HepG2 (cell line): Measurements from ENCODE around the gene TDRD9. TPM values are rescaled to one million over a fixed set of nuclear protein-coding genes. Genes with fewer than 3 reads are reported as not detected.

ENCODE experiments used
- ATAC-seq: fragments of 200-7000 bp; cut with Tn5 transposase; 3 replicates; pipeline ENCODE4 v1.9.1; 2020; ENCODE audit warnings: mild to moderate bottlenecking, moderate library complexity
- BruUV-seq: library from RNA; stranded (reverse); fragments of 400-500 nt; replicated peaks from 2 replicates; lab custom pipeline; 2021; lab: Mats Ljungman, UMichigan
- CTCF ChIA-PET: fragments of 300-600 bp; formaldehyde crosslinking; extraction: SDS; loops from one replicate; lab custom pipeline; 2021; ENCODE audit warnings: low total read pairs, inconsistent platforms, low intra/inter-chr PET ratio; lab: Yijun Ruan, JAX
- POLR2A ChIA-PET: fragments of 350-600 bp; sonication (Branson Sonifier 250); formaldehyde crosslinking; loops from one replicate; lab custom pipeline; 2020; ENCODE audit warnings: antibody characterized with exemption, inconsistent platforms; lab: Yijun Ruan, JAX
- DNase-seq: peaks from one replicate; pipeline ENCODE4 v3.0.0-alpha.2; 2015; ENCODE audit warnings: low spot score
- FAIRE-seq: peaks from 3 replicates; lab custom pipeline; 2011; peaks lifted over from hg19 to GRCh38; lab: Jason Lieb, UNC
- H2AFZ ChIP-seq: one replicate; pipeline ENCODE4 v1.6.1; 2011; ENCODE audit warnings: low read length, inconsistent platforms
- H3K27ac ChIP-seq: fragments of 300-600 bp; 3 replicates; pipeline ENCODE4 v1.8.0; 2011; ENCODE audit warnings: mixed run types, mild to moderate bottlenecking, mixed read lengths, low read length, inconsistent platforms; ENCODE audit not compliant: insufficient read depth; ENCODE audit errors: extremely low read length
- H3K27me3 ChIP-seq, 2 experiments: fragments of 200-600 bp in 1 of 2; 2 replicates in 1 of 2; 3 replicates in 1 of 2; pipeline versions ENCODE4 v1.6.0 to v1.8.0; 2011; ENCODE audit warnings: low read length in 2 of 2, mild to moderate bottlenecking in 2 of 2, moderate library complexity in 2 of 2, inconsistent platforms in 1 of 2; ENCODE audit not compliant: insufficient read depth in 2 of 2, control insufficient read depth in 1 of 2
- H3K36me3 ChIP-seq, 2 experiments: fragments of 200-600 bp in 1 of 2; replicated peaks in 1 of 2; 2 replicates in 1 of 2; 3 replicates in 1 of 2; pipeline versions ENCODE4 v1.5.1 to v1.8.0; 2011; ENCODE audit warnings: low read length in 2 of 2, inconsistent platforms in 1 of 2; ENCODE audit not compliant: insufficient read depth in 2 of 2, control insufficient read depth in 1 of 2
- H3K4me1 ChIP-seq: 2 replicates; pipeline ENCODE4 v1.5.1; 2012; ENCODE audit warnings: low read length, inconsistent platforms; ENCODE audit not compliant: insufficient read depth
- H3K4me2 ChIP-seq: 2 replicates; pipeline ENCODE4 v1.6.0; 2011; ENCODE audit warnings: low read depth, low read length, inconsistent platforms
- H3K4me3 ChIP-seq, 3 experiments: fragments of 200-600 bp in 1 of 3; sonication (generic), shearing (Covaris generic) in 1 of 3; replicated peaks in 1 of 3; 2 replicates each; pipeline ENCODE4 v1.5.1; 2011 to 2016; ENCODE audit warnings: low read length in 3 of 3, inconsistent platforms in 2 of 3, low read depth in 2 of 3, mild to moderate bottlenecking in 2 of 3, control low read depth in 1 of 3, mixed read lengths in 1 of 3; ENCODE audit not compliant: insufficient read depth in 1 of 3
- H3K79me2 ChIP-seq: one replicate; pipeline ENCODE4 v1.6.1; 2011; ENCODE audit warnings: low read length, inconsistent platforms; ENCODE audit not compliant: insufficient read depth
- H3K9ac ChIP-seq: 2 replicates; pipeline ENCODE4 v1.6.0; 2011; ENCODE audit warnings: mild to moderate bottlenecking, low read depth, low read length, inconsistent platforms; ENCODE audit not compliant: insufficient read depth
- H3K9me3 ChIP-seq: 2 replicates; pipeline ENCODE4 v1.5.1; 2012; ENCODE audit warnings: mild to moderate bottlenecking, low read length
- H4K20me1 ChIP-seq: 2 replicates; pipeline ENCODE4 v1.6.0; 2011; ENCODE audit warnings: inconsistent platforms, mild to moderate bottlenecking, low read length, moderate library complexity; ENCODE audit not compliant: insufficient read depth
- ARID2 ChIP-seq: sonication (generic); formaldehyde crosslinking; IDR thresholded peaks from 2 replicates; pipeline ENCODE4 v1.8.1; 2022; ENCODE audit warnings: mild to moderate bottlenecking, missing genetic modification reagents, borderline replicate concordance
- FIP1L1 ChIP-seq: fragments of 200-400 bp; formaldehyde crosslinking; IDR thresholded peaks from 2 replicates; pipeline ENCODE4 v1.6.1; 2018; ENCODE audit warnings: low read depth, mild to moderate bottlenecking, low read length, moderate library complexity, borderline replicate concordance; ENCODE audit not compliant: insufficient read depth
- GLMP ChIP-seq: sonication (generic); formaldehyde crosslinking; IDR thresholded peaks from 2 replicates; pipeline ENCODE4 v1.9.0; 2021; ENCODE audit warnings: missing genetic modification reagents, mild to moderate bottlenecking, borderline replicate concordance
- IKZF4 ChIP-seq: sonication (generic); formaldehyde crosslinking; IDR thresholded peaks from 2 replicates; pipeline ENCODE4 v1.5.1; 2020; ENCODE audit warnings: borderline replicate concordance, mild to moderate bottlenecking, low read depth, missing genetic modification reagents; ENCODE audit errors: not compliant biosample characterization
- KLF15 ChIP-seq: sonication (generic); formaldehyde crosslinking; IDR thresholded peaks from 2 replicates; pipeline ENCODE4 v1.8.1; 2023; ENCODE audit warnings: borderline replicate concordance, mild to moderate bottlenecking, inconsistent platforms, missing genetic modification reagents, mixed read lengths
- KLF6 ChIP-seq: IDR thresholded peaks from 2 replicates; pipeline ENCODE4 v1.8.0; 2016; ENCODE audit warnings: missing biosample characterization, missing genetic modification reagents
- NCOA5 ChIP-seq: sonication (generic); formaldehyde crosslinking; IDR thresholded peaks from 2 replicates; pipeline ENCODE4 v1.4.0; 2020; ENCODE audit warnings: missing genetic modification reagents
- ONECUT2 ChIP-seq: sonication (generic); formaldehyde crosslinking; IDR thresholded peaks from 2 replicates; pipeline ENCODE4 v1.4.0; 2020; ENCODE audit warnings: missing genetic modification reagents
- RAD51 ChIP-seq: fragments of 450-650 bp; IDR thresholded peaks from 2 replicates; pipeline ENCODE4 v1.6.1; 2016; ENCODE audit warnings: borderline replicate concordance
- SIN3A ChIP-seq: IDR thresholded peaks from 2 replicates; pipeline ENCODE4 v1.6.1; 2011; ENCODE audit warnings: low read depth, mild to moderate bottlenecking, control low read depth, low read length, borderline replicate concordance
- SP4 ChIP-seq: sonication (generic); formaldehyde crosslinking; IDR thresholded peaks from 2 replicates; pipeline ENCODE4 v1.8.1; 2023; ENCODE audit warnings: mild to moderate bottlenecking, missing genetic modification reagents
- XBP1 ChIP-seq: sonication (generic); formaldehyde crosslinking; IDR thresholded peaks from 2 replicates; pipeline ENCODE4 v1.5.0; 2020; ENCODE audit warnings: missing genetic modification reagents
- ZNF362 ChIP-seq: sonication (generic); formaldehyde crosslinking; IDR thresholded peaks from 2 replicates; pipeline ENCODE4 v1.4.0; 2020; ENCODE audit warnings: missing genetic modification reagents, mild to moderate bottlenecking, borderline replicate concordance
- ZNF512 ChIP-seq: sonication (generic); formaldehyde crosslinking; IDR thresholded peaks from 2 replicates; pipeline ENCODE4 v1.4.0; 2020; ENCODE audit warnings: mild to moderate bottlenecking, missing genetic modification reagents
- WGBS: methylation state at CpG from one replicate; pipeline ENCODE4 v1.1.6; 2017; ENCODE audit warnings: low lambda C conversion rate; 5-methylcytosine and 5-hydroxymethylcytosine counted together
- in situ Hi-C: cut with HindIII; loops from 2 replicates; pipeline ENCODE4 v1.10.0; 2017; ENCODE audit warnings: low pct_unique_long_range_greater_than_20kb; ENCODE audit not compliant: extremely low pct_ligation_motif_present
- intact Hi-C: fragments of 100-400 bp; cut with micrococcal nuclease; formaldehyde crosslinking; loops from one replicate; pipeline ENCODE4 v1.10.0; 2022; ENCODE audit not compliant: unreplicated experiment
- polyA plus RNA-seq, 8 experiments: library from polyadenylated mRNA; depleted of rRNA in 3 of 8; stranded (reverse) in 7 of 8; unstranded in 1 of 8; fragments of >200 nt; fragmentation: Illumina TruSeq in 4 of 8; extraction: Trizol in 4 of 8; gene quantifications; 2 replicates each; pipeline versions ENCODE4 v1.2.1 to v1.2.3, GENCODE V29; 2011 to 2016; ENCODE audit warnings: low read depth in 4 of 8, missing spikeins in 1 of 8, mixed read lengths in 1 of 8; ENCODE audit not compliant: insufficient read depth in 1 of 8
- total RNA-seq, 5 experiments: library from RNA; depleted of rRNA; stranded (reverse); fragments of >200 nt; fragmentation: Illumina TruSeq; extraction: Trizol; gene quantifications; 2 replicates each; pipeline ENCODE4 v1.2.3, GENCODE V29; 2016; ENCODE audit warnings: low read depth in 1 of 5
- TF ChIP-seq, protein P1 (sequence below): sonication (generic); formaldehyde crosslinking; IDR thresholded peaks from 2 replicates; pipeline ENCODE4 v1.5.0; 2020; ENCODE audit warnings: missing genetic modification reagents

Gene TDRD9
- total and polyA plus RNA-seq, 2 of the 13 experiments (the other 11 are each of a cell fraction or from before 2014, with no cell fraction given) = not detected

DNA sequence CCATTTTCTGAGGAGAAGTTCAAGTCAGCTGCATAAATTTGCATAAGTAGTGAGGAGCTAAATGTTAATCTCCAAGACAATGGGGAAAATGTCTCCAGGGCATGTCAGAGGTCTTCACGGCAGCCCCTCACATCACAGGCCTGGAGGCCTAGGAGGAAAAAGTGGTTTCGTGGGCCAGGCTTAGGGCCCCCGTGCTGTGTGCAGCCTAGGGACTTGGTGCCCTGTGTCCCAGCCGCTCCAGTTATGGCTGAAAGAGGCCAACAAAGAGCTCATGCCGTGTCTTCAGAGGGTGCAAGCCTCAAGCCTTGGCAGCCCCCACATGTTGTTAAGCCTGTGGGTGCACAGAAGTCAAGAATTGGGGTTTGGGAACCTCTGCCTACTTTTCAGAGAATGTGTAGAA, 55.9 kb downstream of the TDRD9 start:
- intact Hi-C loops = no loop called here

More for the DNA sequence above, 55.9 kb downstream of the TDRD9 start:
- BruUV-seq = no TSS peak
- Histone ChIP-seq H3K4me1 (no peaks in the 10 kb centered on the region), H3K79me2 (no peaks in the 10 kb centered on the region), H3K4me3 (no peak overlapping the region), H3K27me3 (peaks cover 0 to 18% of the 10 kb centered on the region in 2 experiments; a peak in 2 of 5 replicates), H3K36me3 (no peaks in the 10 kb centered on the region), H3K9me3 (peaks cover 11% of the 10 kb centered on the region), H4K20me1 (no peaks in the 10 kb centered on the region), H2AFZ (no peak overlapping the region), H3K9ac (no peak overlapping the region), H3K4me2 (no peak overlapping the region), H3K27ac (no peak overlapping the region)
- CTCF ChIA-PET = no interaction called here
- no peak for DNase-seq
- TF ChIP-seq IKZF4 (CRISPR knock-in tag) (no peak), KLF6 (CRISPR knock-in tag) (no peak), ZNF512 (CRISPR knock-in tag) (no peak), ZNF362 (CRISPR knock-in tag) (no peak), NCOA5 (CRISPR knock-in tag) (no peak), FIP1L1 (no peak), ONECUT2 (CRISPR knock-in tag) (no peak), RAD51 (no peak), GLMP (CRISPR knock-in tag) (no peak), SIN3A (no peak), ARID2 (CRISPR knock-in tag) (no peak), SP4 (no peak), KLF15 (no peak), XBP1 (no peak)
- TF ChIP-seq, protein P1, sequence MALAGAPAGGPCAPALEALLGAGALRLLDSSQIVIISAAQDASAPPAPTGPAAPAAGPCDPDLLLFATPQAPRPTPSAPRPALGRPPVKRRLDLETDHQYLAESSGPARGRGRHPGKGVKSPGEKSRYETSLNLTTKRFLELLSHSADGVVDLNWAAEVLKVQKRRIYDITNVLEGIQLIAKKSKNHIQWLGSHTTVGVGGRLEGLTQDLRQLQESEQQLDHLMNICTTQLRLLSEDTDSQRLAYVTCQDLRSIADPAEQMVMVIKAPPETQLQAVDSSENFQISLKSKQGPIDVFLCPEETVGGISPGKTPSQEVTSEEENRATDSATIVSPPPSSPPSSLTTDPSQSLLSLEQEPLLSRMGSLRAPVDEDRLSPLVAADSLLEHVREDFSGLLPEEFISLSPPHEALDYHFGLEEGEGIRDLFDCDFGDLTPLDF = no peak
- POLR2A ChIA-PET = no interaction called here
- in situ Hi-C loops = loop anchor here (5.0 kb wide), 1 partner anchor 82 kb away; no protein-coding TSS in a partner anchor
- 40% methylated on average over 2 of the region's 5 CpGs for WGBS
- no peak for ATAC-seq
- FAIRE-seq = no peak
